Activated CD8-positive, alpha-beta memory T cell treated with anti-CD3 and anti-CD28 coated beads, Interleukin-2, amount 50 U/mL, for 48 hours (primary cell): ENCODE results near the gene ADCY2.
A peak's percentile ranks its signal among the peaks of the same experiment; 100 is the strongest.

Source experiments
- DNase-seq: peaks from one replicate; pipeline ENCODE4 v3.0.0-alpha.2; 2020

The ADCY2 gene

DNA sequence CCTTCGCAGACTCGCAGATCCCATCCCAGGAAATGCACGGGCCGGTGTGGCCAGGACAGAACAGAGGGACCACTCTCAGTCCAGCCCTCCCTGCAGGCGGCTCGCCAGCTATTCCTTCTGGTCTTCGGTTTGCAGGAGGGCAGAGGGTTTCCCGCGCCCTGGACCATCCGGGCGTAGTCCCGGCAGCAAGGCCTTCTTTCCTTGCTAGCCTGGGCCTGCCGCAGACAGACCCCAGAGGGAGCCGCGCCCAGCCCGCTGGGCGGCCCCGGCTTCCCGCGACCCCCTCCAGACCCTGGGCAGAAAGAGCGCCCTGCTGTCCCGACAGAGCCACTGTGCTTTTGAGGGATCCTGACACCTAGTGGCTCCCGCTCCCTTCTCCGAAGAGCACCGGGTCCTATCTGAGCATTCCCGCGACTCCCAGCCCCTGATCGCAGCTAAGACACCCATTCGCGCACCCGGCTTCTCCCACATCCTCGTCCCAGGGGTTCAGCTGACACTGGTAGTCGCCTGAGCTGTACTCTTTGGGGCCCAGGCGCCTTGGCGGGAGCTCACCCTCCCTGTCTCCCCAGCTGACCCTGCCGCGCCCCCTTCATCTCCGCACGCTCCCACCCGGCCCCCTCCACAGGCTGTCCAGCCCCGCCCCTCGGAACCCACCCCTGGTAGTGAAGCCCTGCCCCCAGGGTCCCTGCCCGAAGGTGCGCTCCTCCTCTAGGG, 453.9 kb downstream of the ADCY2 start:
- DNase-seq: no peak

- no peak for DNase-seq
Measured at GRCh38 chr5:7850395-7851239, 454.7 kb downstream of the ADCY2 start, which contains the start of gene CFAP90. Gene CFAP90, minus strand, starts transcription at chr5:7851133. Its CDS starts 112 bp downstream, at chr5:7851021.

DNA sequence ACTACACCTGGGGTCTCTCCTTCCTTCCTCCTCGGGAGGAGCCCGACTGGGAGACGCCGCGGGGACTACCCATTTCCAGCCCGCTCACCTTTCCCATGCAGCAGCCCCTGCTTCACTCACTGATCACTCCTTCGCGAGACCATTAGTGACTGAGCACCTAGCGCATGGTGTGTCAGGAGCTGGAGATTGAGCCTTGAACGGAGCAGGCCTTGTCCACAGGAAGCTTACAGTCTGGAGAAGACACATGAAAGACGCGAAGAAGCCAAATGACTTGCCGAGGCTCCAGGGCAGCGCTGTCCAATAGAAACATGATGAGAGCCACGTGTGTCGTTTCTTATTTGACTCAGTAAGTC, 455.3 kb downstream of the ADCY2 start:
- DNase-seq: no peak

GRCh38 chr5:7851617-7852289, 455.8 kb downstream of the ADCY2 start:
- DNase-seq: no peak

DNA sequence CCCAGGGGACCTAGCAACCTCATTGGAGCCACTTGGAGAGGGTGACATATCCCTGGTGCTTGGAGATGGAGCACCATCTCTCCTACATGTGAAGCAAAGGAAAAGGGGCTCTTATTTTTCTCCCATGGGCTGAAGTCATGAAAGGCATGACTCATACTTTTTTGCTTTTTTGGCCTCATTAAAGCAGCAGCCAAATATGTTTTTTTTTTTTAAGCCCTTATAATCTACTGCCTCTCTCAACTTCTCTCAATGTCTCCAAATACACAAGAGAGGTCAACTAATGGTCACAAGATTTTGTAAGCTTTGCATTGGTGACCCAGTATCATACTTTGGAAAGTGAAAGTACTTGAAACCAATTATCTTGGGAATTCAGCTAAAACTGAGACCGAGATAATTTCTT, 456.6 kb downstream of the ADCY2 start:
- DNase-seq: no peak

DNA sequence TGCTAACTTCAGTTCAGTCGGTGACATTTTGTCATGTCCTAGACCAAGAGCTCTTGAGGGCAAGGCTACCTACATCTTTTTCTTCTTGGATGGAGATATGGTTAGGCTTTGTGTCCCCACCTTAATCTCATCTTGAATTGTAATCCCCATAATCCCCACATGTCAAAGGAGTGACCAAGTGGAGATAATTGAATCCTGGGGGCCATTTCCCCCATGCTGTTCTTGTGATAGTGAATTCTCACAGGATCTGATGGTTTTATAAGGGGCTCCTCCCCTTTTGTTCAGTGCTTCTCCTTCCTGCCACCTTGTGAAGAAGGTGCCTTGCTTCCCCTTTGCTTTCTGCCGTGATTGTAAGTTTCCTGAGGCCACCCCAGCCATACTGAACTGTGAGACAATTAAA, 457.1 kb downstream of the ADCY2 start:
- DNase-seq: no peak

DNA sequence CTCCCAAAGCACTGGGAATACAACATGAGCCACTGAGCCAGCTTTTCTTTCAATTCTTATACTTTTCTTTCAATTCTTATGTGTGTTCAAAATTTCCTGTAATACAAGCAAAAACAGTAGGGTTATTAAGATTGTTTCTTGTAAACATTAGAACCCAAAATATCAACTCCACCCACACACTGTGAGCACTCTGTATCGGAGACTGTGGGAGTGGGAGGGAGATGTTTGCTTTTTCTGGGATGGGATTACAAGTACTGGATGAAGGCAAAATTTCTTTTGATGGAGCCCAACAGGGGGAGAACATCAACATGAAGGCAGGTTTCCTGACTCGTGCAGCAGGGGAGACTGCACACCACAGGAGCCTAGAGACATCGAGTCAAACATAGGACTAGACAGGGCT, 459.7 kb downstream of the ADCY2 start:
- no peak for DNase-seq

GRCh38 chr5:7856855-7857254, 460.9 kb downstream of the ADCY2 start:
- no peak for DNase-seq

DNA sequence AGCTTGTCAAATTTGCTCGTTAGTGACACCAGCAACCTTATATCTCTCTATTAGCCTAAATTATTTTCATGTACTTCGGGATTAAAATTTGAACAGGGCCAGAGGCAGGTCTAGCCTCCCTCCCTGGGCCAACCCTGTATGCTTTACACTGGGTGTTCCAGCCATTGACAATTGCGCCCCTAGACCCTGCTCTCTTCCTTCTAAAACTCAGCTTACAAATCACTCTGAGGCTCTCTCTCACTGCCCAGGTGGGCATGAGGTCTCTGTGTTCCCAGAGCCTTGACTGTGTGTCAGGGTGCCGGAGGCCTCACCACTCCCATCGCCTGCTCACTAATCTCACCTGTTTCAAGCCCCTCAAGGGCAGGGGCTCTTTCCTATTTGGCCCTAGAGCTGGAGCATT, 461.4 kb downstream of the ADCY2 start:
- DNase-seq: no peak

DNA sequence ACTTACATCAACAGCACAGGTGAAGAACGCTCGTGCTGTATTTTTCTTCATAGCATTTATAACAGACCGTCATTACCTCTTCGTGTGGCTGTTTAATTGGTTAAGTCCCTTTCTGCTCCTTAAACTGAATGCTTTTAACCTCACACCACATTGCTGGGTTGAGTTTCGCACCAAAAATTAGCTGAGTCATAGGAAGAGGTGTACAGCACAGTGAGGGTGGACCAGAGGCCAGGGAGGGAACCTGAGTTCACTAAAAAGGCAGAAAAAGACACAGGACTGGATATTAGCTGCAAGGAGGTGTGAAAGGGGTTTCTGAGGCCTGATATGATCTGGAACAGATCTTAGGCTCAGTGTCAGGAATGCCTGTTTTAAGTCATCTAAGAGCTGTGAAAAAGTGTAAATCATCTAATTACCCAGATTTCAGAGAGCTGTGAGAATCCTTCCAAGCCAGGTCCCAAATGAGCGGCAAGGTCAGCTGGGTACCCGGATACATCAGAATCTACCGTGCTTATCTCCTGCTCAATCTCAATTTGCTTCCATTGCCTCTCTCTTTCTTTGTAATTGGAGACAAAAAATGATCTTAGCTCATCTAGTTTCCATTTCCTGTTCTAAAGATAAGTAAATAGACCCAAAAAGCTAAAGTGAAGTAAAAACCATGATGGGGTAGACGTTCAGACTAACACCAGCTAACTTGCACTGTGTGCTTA, 462.1 kb downstream of the ADCY2 start:
- no peak for DNase-seq

GRCh38 chr5:7866196-7866595, 470.3 kb downstream of the ADCY2 start:
- DNase-seq: no peak

DNA sequence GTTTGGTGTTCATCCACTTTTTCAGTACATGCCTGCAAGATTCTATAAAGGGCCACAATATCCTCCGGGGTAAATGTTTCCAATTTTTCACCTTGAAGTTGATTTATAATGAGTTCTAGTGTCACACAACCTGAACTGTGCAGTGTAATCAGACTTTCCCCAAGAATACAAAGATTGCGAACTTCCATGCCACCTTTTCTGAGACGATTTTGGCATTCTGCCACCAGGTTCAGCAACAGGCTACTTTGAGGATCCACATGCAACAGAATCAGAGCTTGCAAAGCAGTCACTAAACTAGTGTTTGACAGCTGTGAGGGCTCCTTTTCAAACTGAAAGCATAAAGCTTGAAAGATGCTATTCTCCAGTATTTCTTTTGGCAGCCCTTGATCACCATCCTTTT, 471.3 kb downstream of the ADCY2 start:
- DNase-seq: no peak

GRCh38 chr5:7868427-7868772, 472.5 kb downstream of the ADCY2 start:
- no peak for DNase-seq

DNA sequence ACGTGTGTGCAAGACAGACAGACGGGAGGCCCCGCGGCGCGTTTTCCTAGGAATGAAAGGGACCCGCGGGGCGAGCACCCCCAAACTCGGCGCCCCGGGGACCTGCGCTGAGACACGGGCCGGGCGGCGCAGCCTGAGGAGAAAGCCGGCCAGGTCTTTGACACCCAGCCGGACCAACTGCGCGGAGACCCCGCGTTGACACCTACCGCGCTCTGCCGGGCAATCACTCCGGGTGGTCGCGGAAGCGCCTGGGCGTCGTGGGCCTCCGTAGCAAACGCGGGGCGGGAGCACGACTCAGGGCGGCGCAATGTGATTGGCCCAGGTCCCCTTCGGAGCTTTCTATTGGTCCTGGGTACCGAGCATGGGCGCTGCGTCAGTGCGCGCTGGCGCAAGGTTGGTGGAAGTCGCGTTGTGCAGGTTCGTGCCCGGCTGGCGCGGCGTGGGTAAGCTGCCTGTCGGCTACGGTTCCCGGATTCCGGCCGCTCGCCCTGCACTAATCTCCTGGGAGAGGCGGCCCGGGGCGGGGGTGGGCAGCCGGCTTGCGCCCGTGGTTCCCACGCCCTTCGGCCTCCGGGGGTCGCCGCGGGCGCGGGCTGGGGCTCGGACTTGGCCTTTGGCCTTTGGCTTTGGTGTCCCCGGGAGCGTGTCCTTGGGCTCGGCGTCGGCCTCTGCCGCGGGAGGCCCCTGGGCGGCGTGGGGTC, 473.0 kb downstream of the ADCY2 start, which contains the start of the genes FASTKD3 and MTRR:
Gene FASTKD3 (minus strand): TSS at position 259 of the 701 bp plus-strand sequence. CDS start 948 bp downstream, outside the sequence.
Gene MTRR (plus strand): TSS at position 376 of the 701 bp plus-strand sequence. CDS start 1,647 bp downstream, outside the sequence.
- peak; percentile 92 for DNase-seq

- DNase-seq: peak; percentile 70
Measured at GRCh38 chr5:7869474-7870136, 473.7 kb downstream of the ADCY2 start.

GRCh38 chr5:7871653-7872052, 475.7 kb downstream of the ADCY2 start:
- DNase-seq: no peak

- DNase-seq: no peak
Measured at GRCh38 chr5:7872517-7873130, 476.7 kb downstream of the ADCY2 start.

GRCh38 chr5:7873216-7873615, 477.3 kb downstream of the ADCY2 start:
- no peak for DNase-seq

GRCh38 chr5:7874639-7875038, 478.7 kb downstream of the ADCY2 start:
- DNase-seq: no peak

DNA sequence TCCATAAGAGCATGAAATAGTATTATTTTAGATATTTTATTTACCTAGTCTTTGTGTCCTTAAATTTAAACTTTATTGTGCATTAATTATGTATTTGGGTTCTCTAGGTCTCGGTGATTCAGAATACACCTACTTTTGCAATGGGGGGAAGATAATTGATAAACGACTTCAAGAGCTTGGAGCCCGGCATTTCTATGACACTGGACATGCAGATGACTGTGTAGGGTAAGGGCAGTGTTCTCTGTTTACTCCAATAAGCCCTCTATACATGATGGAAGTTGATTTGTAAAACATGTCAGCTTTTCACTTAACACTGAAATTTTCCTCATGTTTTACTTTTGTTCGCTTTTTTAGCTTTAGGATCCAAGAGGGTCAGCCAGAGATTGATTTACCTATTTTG, 479.2 kb downstream of the ADCY2 start:
- no peak for DNase-seq

DNA sequence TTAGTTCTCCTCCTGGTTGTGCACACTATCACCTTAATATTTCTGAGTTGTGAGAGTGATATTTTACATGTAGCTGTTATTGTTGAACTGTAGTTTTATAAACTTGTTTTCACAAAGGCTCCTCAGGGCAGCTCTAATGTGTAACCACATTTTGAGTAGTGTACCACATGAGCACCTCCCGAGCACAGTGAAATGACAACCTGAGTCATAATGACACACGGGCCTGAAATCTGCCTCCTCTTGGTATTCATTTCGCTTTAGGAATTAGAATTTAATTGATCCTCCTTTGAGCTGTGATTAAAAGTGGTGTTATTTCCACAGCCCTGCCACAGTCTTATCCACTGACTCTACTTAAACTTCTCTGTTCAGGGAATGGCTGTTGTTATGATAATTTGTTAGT, 480.9 kb downstream of the ADCY2 start:
- DNase-seq: no peak
